A172 (cell line): ENCODE results near the gene TMC4. TPM values are rescaled to one million over a fixed set of nuclear protein-coding genes. Genes with fewer than 3 reads are reported as not detected.
"Not testable (repeated sequence)": the region's sequence is repeated elsewhere in the genome, so short reads cannot be mapped to it uniquely, and the experiment has no call there.

Experiments used
- DNase-seq: peaks from one replicate; pipeline ENCODE4 v3.0.0-alpha.2; 2015; ENCODE audit warnings: low spot score
- total RNA-seq: library from RNA; depleted of rRNA; stranded (reverse); fragments of >200 nt; shearing (Covaris generic); gene quantifications from 2 replicates; pipeline ENCODE4 v1.2.3, GENCODE V29; 2014; rRNA removed

The TMC4 gene
- total RNA-seq: not detected in 2 replicates

- DNase-seq: peak; percentile 47
Observed at GRCh38 chr19:54172471-54173358, at the start of gene TMC4. TMC4 (minus strand) TSS chr19:54173160; CDS start chr19:54173117, 43 bp downstream.

- not testable (repeated sequence) for DNase-seq
Observed at GRCh38 chr19:54221947-54222346, 49.0 kb upstream of the TMC4 start.

GRCh38 chr19:54219702-54220101, 46.7 kb upstream of the TMC4 start:
- DNase-seq: not testable (repeated sequence)

GRCh38 chr19:54218960-54219661, 46.2 kb upstream of the TMC4 start:
- no peak for DNase-seq

- DNase-seq: no peak
Observed at GRCh38 chr19:54218259-54218658, 45.3 kb upstream of the TMC4 start.

- DNase-seq: not testable (repeated sequence)
Observed at GRCh38 chr19:54217517-54218247, 44.7 kb upstream of the TMC4 start.

- DNase-seq: no peak
Observed at GRCh38 chr19:54216869-54217268, 43.9 kb upstream of the TMC4 start.

- not testable (repeated sequence) for DNase-seq
Observed at GRCh38 chr19:54214734-54215133, 41.8 kb upstream of the TMC4 start.

- not testable (repeated sequence) for DNase-seq
Observed at GRCh38 chr19:54214217-54214616, 41.3 kb upstream of the TMC4 start.

GRCh38 chr19:54211235-54211634, 38.3 kb upstream of the TMC4 start:
- DNase-seq: no peak

- peak; percentile 99 for DNase-seq
Observed at GRCh38 chr19:54209811-54210494, 37.0 kb upstream of the TMC4 start.

GRCh38 chr19:54209058-54209810, 36.3 kb upstream of the TMC4 start:
- DNase-seq: peak; percentile 41

- DNase-seq: no peak
Observed at GRCh38 chr19:54208784-54209057, 35.8 kb upstream of the TMC4 start.

GRCh38 chr19:54207983-54208783, 35.2 kb upstream of the TMC4 start:
- peak; percentile 40 for DNase-seq

GRCh38 chr19:54207676-54207982, 34.7 kb upstream of the TMC4 start:
- no peak for DNase-seq

GRCh38 chr19:54207193-54207592, 34.2 kb upstream of the TMC4 start:
- not testable (repeated sequence) for DNase-seq

- DNase-seq: no peak
Observed at GRCh38 chr19:54206831-54207177, 33.8 kb upstream of the TMC4 start.

- DNase-seq: no peak
Observed at GRCh38 chr19:54206030-54206830, 33.3 kb upstream of the TMC4 start.

GRCh38 chr19:54204767-54205468, 32.0 kb upstream of the TMC4 start:
- no peak for DNase-seq
